HEK293T (cell line): ENCODE measurements around the gene MGLL.

ENCODE experiments used
- CTCF ChIA-PET: fragments of 350-600 bp; formaldehyde crosslinking; extraction: SDS; loops from one replicate; lab custom pipeline; 2021; ENCODE audit warnings: antibody characterized with exemption, inconsistent platforms; lab: Yijun Ruan, JAX
- POLR2A ChIA-PET: fragments of 350-600 bp; formaldehyde crosslinking; extraction: SDS; loops from one replicate; lab custom pipeline; 2020; ENCODE audit warnings: antibody characterized with exemption, inconsistent platforms; lab: Yijun Ruan, JAX
- DNase-seq: peaks from one replicate; pipeline ENCODE4 v3.0.0; 2012; ENCODE audit warnings: mixed read lengths; ENCODE audit errors: extremely low spot score
- ARNT ChIP-seq: fragments of 450-650 bp; IDR thresholded peaks from 2 replicates; pipeline ENCODE4 v1.6.1; 2017; ENCODE audit warnings: mild to moderate bottlenecking
- BHLHE40 ChIP-seq: fragments of 450-650 bp; IDR thresholded peaks from 2 replicates; pipeline ENCODE4 v1.6.1; 2016; ENCODE audit warnings: mild to moderate bottlenecking, moderate library complexity, borderline replicate concordance
- CTBP1 ChIP-seq: fragments of 450-650 bp; IDR thresholded peaks from 2 replicates; pipeline ENCODE4 v1.6.1; 2016; ENCODE audit warnings: borderline replicate concordance
- ELF4 ChIP-seq: fragments of 450-650 bp; IDR thresholded peaks from 2 replicates; pipeline ENCODE4 v1.6.1; 2017; ENCODE audit warnings: antibody characterized with exemption
- FOXA1 ChIP-seq: fragments of 450-650 bp; IDR thresholded peaks from 2 replicates; pipeline ENCODE4 v1.6.1; 2016; ENCODE audit warnings: mild to moderate bottlenecking
- FOXK2 ChIP-seq: fragments of 450-650 bp; IDR thresholded peaks from 2 replicates; pipeline ENCODE4 v1.6.1; 2016; ENCODE audit warnings: mild to moderate bottlenecking
- FOXM1 ChIP-seq: fragments of 450-650 bp; IDR thresholded peaks from 2 replicates; pipeline ENCODE4 v1.6.1; 2017; ENCODE audit warnings: mild to moderate bottlenecking, borderline replicate concordance
- HDGF ChIP-seq: fragments of 450-650 bp; IDR thresholded peaks from 2 replicates; pipeline ENCODE4 v1.6.1; 2017; ENCODE audit warnings: antibody characterized with exemption, borderline replicate concordance
- L3MBTL2 ChIP-seq: fragments of 450-650 bp; conservative IDR thresholded peaks from 2 replicates; pipeline ENCODE4 v1.6.1; 2016; ENCODE audit warnings: mild to moderate bottlenecking
- LEF1 ChIP-seq: fragments of 450-650 bp; IDR thresholded peaks from 2 replicates; pipeline ENCODE4 v1.6.1; 2017; ENCODE audit warnings: mild to moderate bottlenecking, borderline replicate concordance
- NFRKB ChIP-seq: fragments of 450-650 bp; IDR thresholded peaks from 2 replicates; pipeline ENCODE4 v1.6.1; 2016; ENCODE audit warnings: mild to moderate bottlenecking, moderate library complexity
- SP1 ChIP-seq: fragments of 450-650 bp; IDR thresholded peaks from 2 replicates; pipeline ENCODE4 v1.6.1; 2017
- SUZ12 ChIP-seq: fragments of 450-650 bp; IDR thresholded peaks from 2 replicates; pipeline ENCODE4 v1.6.1; 2016; ENCODE audit warnings: mild to moderate bottlenecking
- TARDBP ChIP-seq: fragments of 450-650 bp; IDR thresholded peaks from 2 replicates; pipeline ENCODE4 v1.6.1; 2016
- ZNF384 ChIP-seq: fragments of 450-650 bp; IDR thresholded peaks from 2 replicates; pipeline ENCODE4 v1.6.1; 2016
- TF ChIP-seq, protein P1 (sequence below): fragments of 450-650 bp; IDR thresholded peaks from 2 replicates; pipeline ENCODE4 v1.6.1; 2016

The MGLL gene

GRCh38 chr3:127783166-127783565 is 39.1 kb downstream of the MGLL start:
- TF ChIP-seq HDGF (no peak), FOXK2 (no peak), SUZ12 (no peak), CTBP1 (no peak), L3MBTL2 (no peak), NFRKB (no peak), FOXA1 (no peak), SP1 (no peak), ELF4 (no peak), FOXM1 (no peak), ARNT (no peak), LEF1 (no peak), ZNF384 (no peak), BHLHE40 (no peak)
- ChIA-PET CTCF (no interaction called here), POLR2A (no interaction called here)
- no peak for DNase-seq

DNA sequence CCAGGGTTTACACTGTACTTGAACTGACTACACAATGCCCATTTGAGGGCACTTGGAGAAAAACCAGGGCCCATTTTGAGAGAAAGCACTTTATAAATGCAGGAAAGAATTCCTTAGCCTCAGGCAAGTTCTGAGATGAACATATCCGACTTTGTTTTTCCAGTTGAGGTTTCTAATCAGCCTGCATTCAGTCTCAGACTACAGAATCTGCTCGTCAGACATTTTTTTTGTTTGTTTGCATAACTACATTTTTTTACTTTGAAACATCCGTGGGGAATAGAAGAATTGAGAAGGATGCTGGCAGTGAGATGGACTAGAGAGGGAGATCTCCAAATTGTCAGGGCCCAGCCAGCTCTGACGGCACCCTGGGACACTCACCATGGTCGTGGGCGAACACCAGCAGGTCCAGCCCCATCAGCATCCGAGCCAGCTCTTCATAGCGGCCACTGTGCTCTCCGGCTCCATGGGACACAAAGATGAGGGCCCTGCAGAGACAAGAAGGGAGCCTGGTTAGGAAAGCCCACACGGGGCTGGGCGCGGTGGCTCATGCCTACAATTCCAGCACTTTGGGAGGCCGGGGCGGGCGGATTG is 40.8 kb downstream of the MGLL start:
- no peak for DNase-seq
- POLR2A ChIA-PET, result no interaction called here
- no peak for TF ChIP-seq FOXA1
- TF ChIP-seq CTBP1, result no peak
- no peak for TF ChIP-seq SP1
- TF ChIP-seq LEF1, result no peak
- no peak for TF ChIP-seq ARNT
- no peak for TF ChIP-seq TARDBP
- TF ChIP-seq NFRKB, result no peak
- TF ChIP-seq FOXM1, result no peak
- TF ChIP-seq, protein P1, sequence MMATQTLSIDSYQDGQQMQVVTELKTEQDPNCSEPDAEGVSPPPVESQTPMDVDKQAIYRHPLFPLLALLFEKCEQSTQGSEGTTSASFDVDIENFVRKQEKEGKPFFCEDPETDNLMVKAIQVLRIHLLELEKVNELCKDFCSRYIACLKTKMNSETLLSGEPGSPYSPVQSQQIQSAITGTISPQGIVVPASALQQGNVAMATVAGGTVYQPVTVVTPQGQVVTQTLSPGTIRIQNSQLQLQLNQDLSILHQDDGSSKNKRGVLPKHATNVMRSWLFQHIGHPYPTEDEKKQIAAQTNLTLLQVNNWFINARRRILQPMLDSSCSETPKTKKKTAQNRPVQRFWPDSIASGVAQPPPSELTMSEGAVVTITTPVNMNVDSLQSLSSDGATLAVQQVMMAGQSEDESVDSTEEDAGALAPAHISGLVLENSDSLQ, result no peak
- TF ChIP-seq ZNF384, result no peak
- no peak for TF ChIP-seq HDGF
- TF ChIP-seq L3MBTL2, result no peak
- CTCF ChIA-PET, result no interaction called here

DNA sequence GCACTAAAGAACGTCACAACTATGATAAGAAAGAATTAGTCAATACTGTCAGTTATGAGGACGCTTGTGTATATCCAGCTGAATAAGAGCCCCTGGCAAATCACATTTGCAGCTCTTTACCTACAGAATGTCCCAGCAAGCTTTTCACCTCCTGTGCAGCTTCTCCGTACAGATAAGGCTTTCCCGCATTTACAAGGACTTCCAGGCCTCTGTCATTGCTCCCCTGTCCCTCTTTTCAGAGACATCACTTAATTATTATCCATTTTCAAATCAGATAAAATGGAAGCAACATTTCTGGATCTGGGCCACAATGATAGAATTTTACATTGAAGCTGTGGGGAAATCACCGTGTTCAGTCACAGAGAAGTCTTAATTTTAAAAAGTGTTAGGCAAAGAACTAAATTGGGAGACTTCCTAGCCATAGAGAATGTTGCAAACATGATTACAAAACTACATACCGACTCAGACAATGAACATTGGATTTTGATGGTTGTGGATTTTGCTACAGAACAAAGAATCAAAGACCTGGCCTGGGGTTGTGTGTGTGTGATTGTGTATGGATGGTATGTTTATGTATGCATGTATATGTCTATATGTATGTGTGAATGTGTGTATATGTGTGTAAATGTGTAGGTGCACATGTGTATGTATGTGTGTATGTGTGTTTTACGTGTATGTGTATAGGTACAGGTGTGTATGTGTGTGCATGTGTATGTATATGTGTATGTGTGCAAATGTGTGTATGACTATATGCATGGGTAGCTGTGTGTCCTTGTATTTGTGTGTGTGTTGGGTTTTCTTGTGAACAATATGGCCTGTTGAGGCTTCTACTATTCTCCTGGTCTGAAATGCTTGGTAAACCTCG is 41.5 kb downstream of the MGLL start:
- no peak for DNase-seq
- ChIA-PET POLR2A (no interaction called here), CTCF (no interaction called here)
- no peak for TF ChIP-seq LEF1
- no peak for TF ChIP-seq ELF4
- no peak for TF ChIP-seq NFRKB
- TF ChIP-seq TARDBP, result no peak
- TF ChIP-seq, protein P1, result no peak
- TF ChIP-seq CTBP1, result no peak
- TF ChIP-seq SUZ12, result no peak
- no peak for TF ChIP-seq HDGF

GRCh38 chr3:127779747-127780146 is 42.6 kb downstream of the MGLL start:
- TF ChIP-seq SUZ12 (no peak), NFRKB (no peak), FOXK2 (no peak), ARNT (no peak), ELF4 (no peak), TARDBP (no peak), FOXA1 (no peak), L3MBTL2 (no peak)
- ChIA-PET POLR2A (no interaction called here), CTCF (interaction anchor here (0.9 to 1.1 kb wide), 2 partner anchors 11 to 17 kb away, joined by 3 to 6 read pairs; no protein-coding TSS in a partner anchor)
- DNase-seq, result no peak

DNA sequence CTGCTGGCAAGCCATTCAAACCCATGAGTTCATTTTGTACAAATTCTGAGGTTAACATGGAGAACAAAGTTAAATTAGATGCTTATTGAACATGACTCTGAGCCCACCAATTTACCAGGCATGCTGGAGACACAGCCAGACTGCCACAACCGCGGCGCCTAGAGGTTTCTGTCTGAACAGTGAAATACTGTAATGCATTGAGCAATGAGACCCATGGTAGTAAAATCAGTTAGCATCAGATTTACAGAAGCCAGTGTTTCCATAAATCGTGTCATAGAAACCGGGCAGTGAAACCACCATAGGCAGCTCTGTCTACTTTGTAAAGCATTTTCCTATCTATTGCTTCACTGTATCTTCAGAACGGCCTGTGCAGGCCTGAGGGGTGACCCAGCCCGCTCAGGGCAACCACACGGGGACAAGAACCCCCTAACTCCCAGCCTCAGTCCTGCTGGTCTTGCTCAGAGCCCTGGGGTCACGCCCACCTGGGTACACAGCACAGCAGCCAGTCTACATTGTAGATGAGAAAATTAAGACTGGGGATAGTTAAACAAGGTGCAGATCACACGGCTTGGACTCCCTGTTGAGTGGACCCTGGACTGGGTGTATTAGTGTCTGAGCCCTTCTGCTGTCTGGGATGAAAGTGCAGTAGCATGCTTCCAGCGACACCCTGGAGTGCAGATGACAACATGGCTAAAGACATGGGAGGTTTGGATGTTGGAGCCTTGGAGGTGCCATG is 44.2 kb downstream of the MGLL start:
- POLR2A ChIA-PET, result no interaction called here
- CTCF ChIA-PET, result interaction anchor here (0.6 kb wide), 2 partner anchors 36 to 95 kb away, joined by 3 to 4 read pairs; no protein-coding TSS in a partner anchor

GRCh38 chr3:127777332-127777731 is 45.0 kb downstream of the MGLL start:
- ChIA-PET CTCF (no interaction called here), POLR2A (no interaction called here)
- no peak for TF ChIP-seq FOXA1
- no peak for TF ChIP-seq ARNT
- no peak for TF ChIP-seq CTBP1
- DNase-seq, result no peak

More for the DNA sequence above, 44.2 kb downstream of the MGLL start:
- TF ChIP-seq ZNF384 (no peak), ELF4 (no peak), L3MBTL2 (no peak), LEF1 (no peak), SP1 (no peak)
- no peak for DNase-seq

GRCh38 chr3:127776347-127776746 is 46.0 kb downstream of the MGLL start:
- DNase-seq, result no peak

More at GRCh38 chr3:127776347-127776746, 46.0 kb downstream of the MGLL start:
- CTCF ChIA-PET, result no interaction called here
- POLR2A ChIA-PET, result no interaction called here
- TF ChIP-seq SP1 (no peak), TARDBP (no peak), BHLHE40 (no peak), FOXK2 (no peak), L3MBTL2 (no peak), ZNF384 (no peak), ARNT (no peak), LEF1 (no peak), CTBP1 (no peak), SUZ12 (no peak), FOXM1 (no peak), FOXA1 (no peak), ELF4 (no peak), HDGF (no peak), NFRKB (no peak)
- TF ChIP-seq, protein P1, result no peak
